Activated CD4-positive, alpha-beta T cell treated with anti-CD3 and anti-CD28 coated beads for 36 hours (primary cell): ENCODE data around the gene CDK2. TPM values are rescaled to one million over a fixed set of nuclear protein-coding genes. Genes with fewer than 3 reads are reported as not detected.
A peak's percentile ranks its signal among the peaks of the same experiment; 100 is the strongest.

ENCODE experiments used
- ATAC-seq: fragments of 200-7000 bp; cut with Tn5 transposase; one replicate; pipeline ENCODE4 v1.10.0; 2021; ENCODE audit warnings: mild to moderate bottlenecking, moderate library complexity
- CTCF ChIA-PET: fragments of 350-600 bp; sonication (Branson Sonifier 250); formaldehyde crosslinking; loops from one replicate; lab custom pipeline; 2021; ENCODE audit warnings: antibody characterized with exemption; lab: Charles Lee
- POLR2A ChIA-PET: fragments of 350-600 bp; sonication (Branson Sonifier 250); formaldehyde crosslinking; loops from one replicate; lab custom pipeline; 2021; ENCODE audit warnings: antibody characterized with exemption, inconsistent platforms; lab: Charles Lee
- DNase-seq: peaks from one replicate; pipeline ENCODE4 v3.0.0-alpha.2; 2020
- H3K27ac Mint-ChIP-seq: one replicate; pipeline ENCODE4 v1.8.0; 2021; ENCODE audit warnings: mixed read lengths
- H3K27me3 Mint-ChIP-seq: one replicate; pipeline ENCODE4 v1.8.0; 2021; ENCODE audit warnings: mixed read lengths
- H3K36me3 Mint-ChIP-seq: one replicate; pipeline ENCODE4 v1.8.0; 2021; ENCODE audit warnings: low read depth, mixed read lengths
- H3K4me1 Mint-ChIP-seq: one replicate; pipeline ENCODE4 v1.8.0; 2021; ENCODE audit warnings: mixed read lengths
- H3K4me3 Mint-ChIP-seq: one replicate; pipeline ENCODE4 v1.8.0; 2021; ENCODE audit warnings: mild to moderate bottlenecking, moderate library complexity, mixed read lengths
- H3K9me3 Mint-ChIP-seq: one replicate; pipeline ENCODE4 v1.8.0; 2021; ENCODE audit warnings: low read depth, mixed read lengths
- intact Hi-C, 2 experiments: fragments of 100-400 bp; cut with DNase I in 1 of 2; cut with micrococcal nuclease in 1 of 2; formaldehyde crosslinking; loops; one replicate each; pipeline versions ENCODE4 v1.14.2 to v1.15.1; 2022 to 2024; cut with DNase I, micrococcal nuclease
- total RNA-seq, 2 experiments: library from RNA; stranded (reverse); gene quantifications; one replicate each; pipeline ENCODE4 v1.2.3, GENCODE V29; 2021

The CDK2 gene
- total RNA-seq, 2 experiments from 2014 or later = 104 to 149 TPM

- no peak for ATAC-seq
- DNase-seq = no peak
- intact Hi-C loops = no loop called here
- Mint-ChIP-seq H3K4me1 (peaks cover 18% of the 10 kb centered on the region), H3K27ac (peak overlapping the region; percentile 42), H3K36me3 (peaks cover 30% of the 10 kb centered on the region), H3K27me3 (no peaks in the 10 kb centered on the region), H3K4me3 (no peak overlapping the region), H3K9me3 (no peaks in the 10 kb centered on the region)
- CTCF ChIA-PET = interaction anchor here (0.6 to 1.4 kb wide), 5 partner anchors 10 to 1485 kb away, joined by 3 to 5 read pairs (median 4); no protein-coding TSS in a partner anchor
- POLR2A ChIA-PET = interaction anchor here (0.6 to 0.9 kb wide), 2 partner anchors 17 to 104 kb away, joined by 3 read pairs; partner anchors contain the start of gene RAB5B
Measured at GRCh38 chr12:55957106-55957859, 9.3 kb upstream of the CDK2 start.

- peaks cover 16% of the 10 kb centered on the region for H3K36me3 Mint-ChIP-seq
- ChIA-PET POLR2A (no interaction called here), CTCF (no interaction called here)
- no peaks in the 10 kb centered on the region for H3K27me3 Mint-ChIP-seq
- H3K4me3 Mint-ChIP-seq = no peak overlapping the region
- H3K4me1 Mint-ChIP-seq = peaks cover 25% of the 10 kb centered on the region
- ATAC-seq (no peak), DNase-seq (no peak)
- intact Hi-C loops = no loop called here
- no peaks in the 10 kb centered on the region for H3K9me3 Mint-ChIP-seq
- H3K27ac Mint-ChIP-seq = no peak overlapping the region
Measured at GRCh38 chr12:55963760-55964159, 2.9 kb upstream of the CDK2 start.

- POLR2A ChIA-PET = interaction anchor here (0.7 kb wide), 1 partner anchor 74 kb away, joined by 3 read pairs; no protein-coding TSS in a partner anchor
- H3K27me3 Mint-ChIP-seq = no peaks in the 10 kb centered on the region
- no peak overlapping the region for H3K4me3 Mint-ChIP-seq
Measured at GRCh38 chr12:55965240-55965639, 1.4 kb upstream of the CDK2 start.

GRCh38 chr12:55965941-55966407 is 656 bp upstream of the CDK2 start, which contains the start of gene PMEL:
TSS of gene PMEL (minus strand) at chr12:55966042. CDS start at chr12:55966011, 31 bp downstream.
- H3K27me3 Mint-ChIP-seq = no peaks in the 10 kb centered on the region
- ChIA-PET POLR2A (no interaction called here), CTCF (interaction anchor here (1.6 kb wide), 1 partner anchor 227 kb away, joined by 3 read pairs; no protein-coding TSS in a partner anchor)
- peaks cover 30% of the 10 kb centered on the region for H3K4me1 Mint-ChIP-seq
- H3K9me3 Mint-ChIP-seq = no peaks in the 10 kb centered on the region
- peaks cover 25% of the 10 kb centered on the region for H3K36me3 Mint-ChIP-seq
- peak within 1 kb of the TSS; percentile 94 for H3K27ac Mint-ChIP-seq
- DNase-seq = no peak
- intact Hi-C loops = loop anchor here in 1 of 2 experiments (1.0 to 2.0 kb wide), 2 partner anchors 137 to 149 kb away; partner anchors contain the start of genes DNAJC14 and SARNP
- peak; percentile 5 for ATAC-seq
- peak within 1 kb of the TSS; percentile 99 for H3K4me3 Mint-ChIP-seq

More at GRCh38 chr12:55965240-55965639, 1.4 kb upstream of the CDK2 start:
- DNase-seq (no peak), ATAC-seq (no peak)
- peaks cover 23% of the 10 kb centered on the region for H3K36me3 Mint-ChIP-seq
- no peaks in the 10 kb centered on the region for H3K9me3 Mint-ChIP-seq
- intact Hi-C loops = no loop called here
- no peak overlapping the region for H3K27ac Mint-ChIP-seq
- CTCF ChIA-PET = interaction anchor here (1.6 kb wide), 1 partner anchor 226 kb away, joined by 3 read pairs; no protein-coding TSS in a partner anchor
- H3K4me1 Mint-ChIP-seq = peaks cover 30% of the 10 kb centered on the region

GRCh38 chr12:55969356-55969755 is 2.7 kb downstream of the CDK2 start:
- POLR2A ChIA-PET = interaction anchor here (1.0 kb wide), 1 partner anchor 10 kb away, joined by 3 read pairs; no protein-coding TSS in a partner anchor
- no peak overlapping the region for H3K27ac Mint-ChIP-seq
- ATAC-seq = no peak
- H3K4me3 Mint-ChIP-seq = no peak overlapping the region
- no peaks in the 10 kb centered on the region for H3K27me3 Mint-ChIP-seq
- intact Hi-C loops = no loop called here
- H3K9me3 Mint-ChIP-seq = no peaks in the 10 kb centered on the region
- CTCF ChIA-PET = interaction anchor here (1.2 to 2.1 kb wide), 4 partner anchors 27 to 231 kb away, joined by 3 to 13 read pairs (median 6); no protein-coding TSS in a partner anchor
- H3K4me1 Mint-ChIP-seq = peaks cover 34% of the 10 kb centered on the region
- peaks cover 34% of the 10 kb centered on the region for H3K36me3 Mint-ChIP-seq
- DNase-seq = no peak

GRCh38 chr12:55970775-55971174 is 4.1 kb downstream of the CDK2 start:
- no peak overlapping the region for H3K4me3 Mint-ChIP-seq
- ATAC-seq (no peak), DNase-seq (no peak)
- H3K27ac Mint-ChIP-seq = no peak overlapping the region
- H3K36me3 Mint-ChIP-seq = peaks cover 34% of the 10 kb centered on the region
- intact Hi-C loops = loop anchor here in 1 of 2 experiments (5.0 kb wide), 2 partner anchors 252 to 1552 kb away; partner anchors contain the start of genes DDIT3, MBD6, NABP2 and RNF41
- POLR2A ChIA-PET = interaction anchor here (0.6 kb wide), 1 partner anchor 717 kb away, joined by 3 read pairs; the partner anchor contains the start of gene PTGES3
- CTCF ChIA-PET = interaction anchor here (1.0 to 1.6 kb wide), 2 partner anchors 12 to 25 kb away, joined by 3 to 4 read pairs; no protein-coding TSS in a partner anchor
- H3K4me1 Mint-ChIP-seq = peaks cover 33% of the 10 kb centered on the region
- H3K27me3 Mint-ChIP-seq = no peaks in the 10 kb centered on the region
- H3K9me3 Mint-ChIP-seq = no peaks in the 10 kb centered on the region

GRCh38 chr12:55972042-55972441 is 5.4 kb downstream of the CDK2 start:
- intact Hi-C loops = loop anchor here in 1 of 2 experiments (5.0 kb wide), 2 partner anchors 250 to 1550 kb away; partner anchors contain the start of genes DDIT3, MBD6, NABP2 and RNF41
- DNase-seq (no peak), ATAC-seq (no peak)
- Mint-ChIP-seq H3K4me1 (peaks cover 33% of the 10 kb centered on the region), H3K27me3 (no peaks in the 10 kb centered on the region), H3K9me3 (no peaks in the 10 kb centered on the region), H3K36me3 (peaks cover 31% of the 10 kb centered on the region), H3K4me3 (no peak overlapping the region), H3K27ac (peak overlapping the region; percentile 37)
- ChIA-PET CTCF (interaction anchor here (0.6 kb wide), 1 partner anchor 601 kb away, joined by 3 read pairs; no protein-coding TSS in a partner anchor), POLR2A (no interaction called here)

GRCh38 chr12:55972456-55972855 is 5.8 kb downstream of the CDK2 start:
- Mint-ChIP-seq H3K36me3 (peaks cover 30% of the 10 kb centered on the region), H3K27ac (peak overlapping the region; percentile 37), H3K27me3 (no peaks in the 10 kb centered on the region), H3K4me1 (peaks cover 36% of the 10 kb centered on the region), H3K4me3 (no peak overlapping the region), H3K9me3 (no peaks in the 10 kb centered on the region)
- no peak for ATAC-seq
- intact Hi-C loops = loop anchor here in 1 of 2 experiments (5.0 kb wide), 2 partner anchors 250 to 1550 kb away; partner anchors contain the start of genes DDIT3, MBD6, NABP2 and RNF41
- no peak for DNase-seq
- CTCF ChIA-PET = interaction anchor here (0.6 kb wide), 1 partner anchor 601 kb away, joined by 3 read pairs; no protein-coding TSS in a partner anchor
- POLR2A ChIA-PET = no interaction called here

GRCh38 chr12:55972911-55973598 is 6.4 kb downstream of the CDK2 start:
- DNase-seq (peak; percentile 10), ATAC-seq (no peak)
- intact Hi-C loops = loop anchor here (1.0 to 5.0 kb wide), 12 partner anchors 34 to 1549 kb away; partner anchors contain the start of genes PA2G4 (in 2 of the 2), RPS26 (in 2 of the 2), DDIT3 (in 1 of the 2) and DNAJC14 (in 1 of the 2)
- Mint-ChIP-seq H3K27me3 (no peaks in the 10 kb centered on the region), H3K4me3 (no peak overlapping the region), H3K36me3 (peaks cover 24% of the 10 kb centered on the region), H3K27ac (no peak overlapping the region), H3K9me3 (no peaks in the 10 kb centered on the region), H3K4me1 (peaks cover 32% of the 10 kb centered on the region)
- ChIA-PET CTCF (interaction anchor here (0.6 to 2.9 kb wide), 18 partner anchors 10 to 250 kb away, joined by 3 to 22 read pairs (median 4); partner anchors contain the start of genes IKZF4, ORMDL2 and SARNP), POLR2A (interaction anchor here (0.6 to 2.1 kb wide), 20 partner anchors 9 to 738 kb away, joined by 3 to 15 read pairs (median 6); partner anchors contain the start of genes DNAJC14, ESYT1, ORMDL2 and PA2G4)
